ENCODE results near the gene RANBP17.
"Not testable (repeated sequence)": the region's sequence is repeated elsewhere in the genome, so short reads cannot be mapped to it uniquely, and the experiment has no call there.

Gene RANBP17

GRCh38 chr5:171162165-171162564, 300.3 kb downstream of the RANBP17 start:
- DNase-seq: no peak

- peak; percentile 31 for DNase-seq
Observed at GRCh38 chr5:171162596-171162995, 300.8 kb downstream of the RANBP17 start.

GRCh38 chr5:171166766-171167165, 304.9 kb downstream of the RANBP17 start:
- DNase-seq: no peak

- no peak for DNase-seq
Observed at GRCh38 chr5:171168171-171168570, 306.4 kb downstream of the RANBP17 start.

- not testable (repeated sequence) for DNase-seq
Observed at GRCh38 chr5:171174960-171175359, 313.1 kb downstream of the RANBP17 start.

GRCh38 chr5:171175746-171176145, 313.9 kb downstream of the RANBP17 start:
- DNase-seq: no peak

- DNase-seq: not testable (repeated sequence)
Observed at GRCh38 chr5:171178190-171178589, 316.4 kb downstream of the RANBP17 start.

GRCh38 chr5:171188016-171188415, 326.2 kb downstream of the RANBP17 start:
- DNase-seq: no peak

GRCh38 chr5:171189442-171189841, 327.6 kb downstream of the RANBP17 start:
- DNase-seq: no peak

- DNase-seq: no peak
Observed at GRCh38 chr5:171192111-171192510, 330.3 kb downstream of the RANBP17 start.

- no peak for DNase-seq
Observed at GRCh38 chr5:171201310-171201709, 339.5 kb downstream of the RANBP17 start.

GRCh38 chr5:171205375-171205774, 343.6 kb downstream of the RANBP17 start:
- DNase-seq: no peak

GRCh38 chr5:171207256-171207847, 345.5 kb downstream of the RANBP17 start:
- peak; percentile 11 for DNase-seq

- DNase-seq: no peak
Observed at GRCh38 chr5:171221916-171222315, 360.1 kb downstream of the RANBP17 start.

- DNase-seq: no peak
Observed at GRCh38 chr5:171223927-171224326, 362.1 kb downstream of the RANBP17 start.

- no peak for DNase-seq
Observed at GRCh38 chr5:171226096-171226754, 364.4 kb downstream of the RANBP17 start.

- no peak for DNase-seq
Observed at GRCh38 chr5:171226864-171227263, 365.0 kb downstream of the RANBP17 start.

- DNase-seq: no peak
Observed at GRCh38 chr5:171236651-171237050, 374.8 kb downstream of the RANBP17 start.

- DNase-seq: no peak
Observed at GRCh38 chr5:171242521-171242920, 380.7 kb downstream of the RANBP17 start.

GRCh38 chr5:171246231-171246630, 384.4 kb downstream of the RANBP17 start:
- no peak for DNase-seq

GRCh38 chr5:171249460-171249859, 387.6 kb downstream of the RANBP17 start:
- no peak for DNase-seq

GRCh38 chr5:171250738-171251137, 388.9 kb downstream of the RANBP17 start:
- DNase-seq: no peak

GRCh38 chr5:171251519-171251918, 389.7 kb downstream of the RANBP17 start:
- no peak for DNase-seq

GRCh38 chr5:171252674-171253073, 390.9 kb downstream of the RANBP17 start:
- no peak for DNase-seq

Measured in GDM1 (cell line).